DOHH2 (cell line): ENCODE results near the gene CTSD.

Source experiments
- H3F3A ChIP-seq: fragments of 200-600 bp; sonication (generic), shearing (Covaris generic); 2 replicates; pipeline ENCODE4 v1.6.0; 2016; ENCODE audit warnings: antibody characterized with exemption, mild to moderate bottlenecking; ENCODE audit not compliant: control insufficient read depth, insufficient read depth
- H3K27ac ChIP-seq: fragments of 200-600 bp; sonication (generic); 2 replicates; pipeline ENCODE4 v1.5.1; 2014; ENCODE audit warnings: low read depth, mild to moderate bottlenecking, low read length, moderate library complexity
- H3K27me3 ChIP-seq: fragments of 200-600 bp; sonication (generic); 2 replicates; pipeline ENCODE4 v1.6.1; 2014; ENCODE audit warnings: mild to moderate bottlenecking, low read length, mixed read lengths; ENCODE audit not compliant: control insufficient read depth
- H3K36me3 ChIP-seq: fragments of 200-600 bp; sonication (generic); 2 replicates; pipeline ENCODE4 v1.6.1; 2014; ENCODE audit warnings: mild to moderate bottlenecking, low read length, moderate library complexity, mixed read lengths; ENCODE audit not compliant: control insufficient read depth
- H3K4me1 ChIP-seq: fragments of 200-600 bp; sonication (generic); 2 replicates; pipeline ENCODE4 v1.6.1; 2014; ENCODE audit warnings: mild to moderate bottlenecking, low read length, mixed read lengths; ENCODE audit not compliant: control insufficient read depth
- H3K4me2 ChIP-seq: fragments of 200-600 bp; sonication (generic); 2 replicates; pipeline ENCODE4 v1.6.0; 2014; ENCODE audit warnings: mild to moderate bottlenecking, low read length, moderate library complexity
- H3K4me3 ChIP-seq: fragments of 200-600 bp; sonication (generic); 2 replicates; pipeline ENCODE4 v1.5.1; 2014; ENCODE audit warnings: mild to moderate bottlenecking, low read length, mixed read lengths
- H3K79me2 ChIP-seq: fragments of 200-600 bp; sonication (generic); 2 replicates; pipeline ENCODE4 v1.6.1; 2014; ENCODE audit warnings: mild to moderate bottlenecking, low read length, mixed read lengths; ENCODE audit not compliant: control insufficient read depth
- H3K9me2 ChIP-seq: fragments of 200-600 bp; sonication (generic); replicated peaks from 2 replicates; pipeline ENCODE4 v1.6.1; 2014; ENCODE audit warnings: mild to moderate bottlenecking, low read length, mixed read lengths; ENCODE audit not compliant: control insufficient read depth
- H3K9me3 ChIP-seq: fragments of 200-600 bp; sonication (generic); 2 replicates; pipeline ENCODE4 v1.6.1; 2014; ENCODE audit warnings: antibody characterized with exemption, low read length, mixed read lengths; ENCODE audit not compliant: control insufficient read depth, insufficient read depth
- H4K20me1 ChIP-seq: fragments of 200-600 bp; sonication (generic); 2 replicates; pipeline ENCODE4 v1.6.0; 2014; ENCODE audit warnings: low read depth, mild to moderate bottlenecking, antibody characterized with exemption, low read length, moderate library complexity; ENCODE audit not compliant: control insufficient read depth, insufficient read depth
- CTCF ChIP-seq: fragments of 200-600 bp; sonication (generic); IDR thresholded peaks from one replicate; pipeline ENCODE4 v1.5.1; 2014; ENCODE audit warnings: antibody characterized with exemption, mild to moderate bottlenecking, low read depth, low read length; ENCODE audit not compliant: poor library complexity, severe bottlenecking
- EZH2phosphoT487 ChIP-seq: fragments of 200-600 bp; sonication (generic); IDR thresholded peaks from 2 replicates; pipeline ENCODE4 v1.6.1; 2017; ENCODE audit warnings: borderline replicate concordance, mild to moderate bottlenecking, antibody characterized with exemption, low read length, moderate library complexity, mixed read lengths

Gene CTSD

GRCh38 chr11:1773131-1773993 lies 9.6 kb upstream of the CTSD start:
- no peaks in the 10 kb centered on the region; the same call in 1 of the 2 replicates for H3K27me3 ChIP-seq
- no peaks in the 10 kb centered on the region for H4K20me1 ChIP-seq
- H3K79me2 ChIP-seq: no peaks in the 10 kb centered on the region
- no peaks in the 10 kb centered on the region for H3K9me2 ChIP-seq
- TF ChIP-seq CTCF (no peak), EZH2phosphoT487 (no peak)
- no peaks in the 10 kb centered on the region for H3K36me3 ChIP-seq
- H3K4me2 ChIP-seq: no peak overlapping the region
- H3K27ac ChIP-seq: no peak overlapping the region
- H3F3A ChIP-seq: no peaks in the 10 kb centered on the region
- no peaks in the 10 kb centered on the region for H3K4me1 ChIP-seq
- no peak overlapping the region for H3K4me3 ChIP-seq
- H3K9me3 ChIP-seq: no peaks in the 10 kb centered on the region

DNA sequence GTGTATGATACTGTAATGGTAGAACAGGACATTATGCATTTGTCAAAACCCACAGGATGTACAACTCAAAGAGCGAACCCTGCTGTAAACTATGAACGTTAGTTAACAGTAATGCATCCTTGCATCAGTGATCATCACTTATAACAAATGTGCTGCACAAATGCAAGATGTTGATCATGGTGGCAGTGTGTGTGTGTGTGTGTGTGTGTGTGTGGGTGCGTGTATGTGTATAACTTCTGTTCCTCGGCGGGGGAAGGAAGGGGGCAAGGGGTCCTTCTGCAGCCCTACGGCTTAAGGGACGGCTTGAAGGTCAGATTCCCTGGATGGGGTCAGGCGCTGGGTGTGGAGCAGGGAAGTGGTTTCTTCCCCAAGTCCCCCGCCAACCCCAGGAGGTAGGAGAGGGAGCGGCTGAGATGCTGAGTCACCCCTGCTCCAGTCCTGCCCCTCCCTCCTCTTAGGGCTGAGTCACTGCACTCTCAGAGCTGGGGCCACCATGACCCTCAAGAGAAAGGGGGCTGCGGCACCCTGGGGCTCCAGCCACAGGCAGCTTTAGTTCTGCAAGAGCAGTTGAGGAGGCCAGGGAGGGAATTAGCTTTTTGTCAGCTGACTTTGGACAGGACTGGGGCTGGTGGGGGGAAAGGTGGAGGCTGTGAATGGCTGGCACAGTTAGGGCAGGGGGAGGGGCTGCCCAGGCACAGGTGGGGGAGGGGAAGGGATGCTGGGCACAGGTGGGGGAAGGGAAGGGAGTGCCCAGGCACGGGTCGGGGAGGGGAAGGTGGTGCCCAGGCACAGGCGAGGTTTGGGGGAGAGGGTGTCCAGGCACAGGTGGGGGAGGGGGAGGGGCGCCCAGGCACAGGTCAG lies 8.8 kb upstream of the CTSD start:
- Histone ChIP-seq H3K79me2 (no peaks in the 10 kb centered on the region), H3K4me1 (no peaks in the 10 kb centered on the region), H3K27me3 (no peaks in the 10 kb centered on the region; the same call in 1 of the 2 replicates), H3K36me3 (no peaks in the 10 kb centered on the region), H3K27ac (no peak overlapping the region), H3K4me3 (no peak overlapping the region), H4K20me1 (no peaks in the 10 kb centered on the region), H3F3A (no peaks in the 10 kb centered on the region), H3K9me2 (no peaks in the 10 kb centered on the region), H3K4me2 (no peak overlapping the region), H3K9me3 (no peaks in the 10 kb centered on the region)
- TF ChIP-seq EZH2phosphoT487 (no peak), CTCF (no peak)

DNA sequence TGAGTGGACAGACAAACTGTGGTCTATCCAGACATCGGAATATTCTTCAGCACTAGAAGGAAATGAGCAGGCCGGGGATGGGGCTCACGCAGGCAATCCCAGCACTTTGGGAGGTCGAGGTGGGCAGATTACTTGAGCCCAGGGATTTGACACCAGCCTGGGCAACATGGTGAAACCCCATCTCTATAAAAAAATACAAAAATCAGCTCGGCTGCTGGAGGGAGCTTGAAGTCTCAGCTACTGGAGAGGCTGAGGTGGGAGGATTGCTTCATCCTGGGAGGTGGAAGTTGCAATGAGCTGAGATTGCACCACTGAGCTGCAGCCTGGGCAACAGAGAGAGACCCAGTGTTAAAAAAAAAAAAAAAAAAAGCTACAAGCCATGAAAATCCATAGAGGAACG lies 8.0 kb upstream of the CTSD start:
- Histone ChIP-seq H3K4me2 (no peak overlapping the region), H3K4me3 (no peak overlapping the region), H3K9me2 (no peaks in the 10 kb centered on the region), H3K4me1 (no peaks in the 10 kb centered on the region), H3K36me3 (no peaks in the 10 kb centered on the region), H3K27ac (no peak overlapping the region), H3F3A (no peaks in the 10 kb centered on the region), H3K27me3 (no peaks in the 10 kb centered on the region; the same call in 1 of the 2 replicates), H3K9me3 (no peaks in the 10 kb centered on the region), H4K20me1 (no peaks in the 10 kb centered on the region), H3K79me2 (no peaks in the 10 kb centered on the region)
- TF ChIP-seq CTCF: no peak
- no peak for TF ChIP-seq EZH2phosphoT487
